Islet precursor cell (in vitro differentiated cells): ENCODE results near the gene SPTY2D1.
"Not testable (repeated sequence)": the region's sequence is repeated elsewhere in the genome, so short reads cannot be mapped to it uniquely, and the experiment has no call there.

ENCODE experiments used
- DNase-seq: peaks from one replicate; pipeline ENCODE4 v3.0.0-alpha.2; 2018

Gene SPTY2D1

GRCh38 chr11:18617688-18618341 is 16.3 kb downstream of the SPTY2D1 start:
- peak; percentile 8 for DNase-seq

- DNase-seq = peak; percentile 4
Measured at GRCh38 chr11:18615628-18616392, 18.3 kb downstream of the SPTY2D1 start.

- DNase-seq = peak; percentile 46
Measured at GRCh38 chr11:18614667-18615066, 19.5 kb downstream of the SPTY2D1 start.

- DNase-seq = peak; percentile 2
Measured at GRCh38 chr11:18612394-18612793, 21.7 kb downstream of the SPTY2D1 start.

GRCh38 chr11:18611196-18611595 is 22.9 kb downstream of the SPTY2D1 start:
- no peak for DNase-seq

- DNase-seq = no peak
Measured at GRCh38 chr11:18608376-18608775, 25.8 kb downstream of the SPTY2D1 start.

- DNase-seq = no peak
Measured at GRCh38 chr11:18600915-18601569, 33.1 kb downstream of the SPTY2D1 start.

GRCh38 chr11:18599739-18600230 is 34.4 kb downstream of the SPTY2D1 start, which contains the start of gene MISFA:
MISFA (plus strand) TSS chr11:18599789; CDS start chr11:18599929, 140 bp downstream.
- no peak for DNase-seq

- DNase-seq = peak; percentile 68
Measured at GRCh38 chr11:18594999-18595749, 39.0 kb downstream of the SPTY2D1 start.

GRCh38 chr11:18594088-18594487 is 40.1 kb downstream of the SPTY2D1 start:
- DNase-seq = not testable (repeated sequence)

- no peak for DNase-seq
Measured at GRCh38 chr11:18590571-18590970, 43.6 kb downstream of the SPTY2D1 start.

- DNase-seq = peak; percentile 95
Measured at GRCh38 chr11:18588297-18589252, 45.6 kb downstream of the SPTY2D1 start, which contains the start of gene UEVLD. UEVLD (minus strand) TSS chr11:18588734; CDS start chr11:18588654, 80 bp downstream.

- DNase-seq = no peak
Measured at GRCh38 chr11:18581825-18582224, 52.3 kb downstream of the SPTY2D1 start.

- DNase-seq = no peak
Measured at GRCh38 chr11:18580113-18580766, 53.9 kb downstream of the SPTY2D1 start.

- no peak for DNase-seq
Measured at GRCh38 chr11:18578975-18579598, 55.1 kb downstream of the SPTY2D1 start.

- no peak for DNase-seq
Measured at GRCh38 chr11:18575361-18575760, 58.8 kb downstream of the SPTY2D1 start.

GRCh38 chr11:18567081-18567480 is 67.1 kb downstream of the SPTY2D1 start:
- DNase-seq = no peak

- DNase-seq = no peak
Measured at GRCh38 chr11:18566406-18566805, 67.7 kb downstream of the SPTY2D1 start.

- no peak for DNase-seq
Measured at GRCh38 chr11:18564149-18564548, 70.0 kb downstream of the SPTY2D1 start.

- no peak for DNase-seq
Measured at GRCh38 chr11:18563090-18563730, 70.9 kb downstream of the SPTY2D1 start.
